Glutamatergic neuron (in vitro differentiated cells): ENCODE data around the gene WFIKKN2. TPM values are rescaled to one million over a fixed set of nuclear protein-coding genes. Genes with fewer than 3 reads are reported as not detected.

Experiments used
- DNase-seq: peaks from one replicate; pipeline ENCODE4 v3.0.0; 2022
- H3K27ac Mint-ChIP-seq: one replicate; pipeline ENCODE4 v1.8.0; 2020; ENCODE audit warnings: mild to moderate bottlenecking, mixed read lengths, inconsistent platforms; ENCODE audit not compliant: unreplicated experiment
- H3K27me3 Mint-ChIP-seq: one replicate; pipeline ENCODE4 v1.8.0; 2020; ENCODE audit warnings: mild to moderate bottlenecking, moderate library complexity, mixed read lengths, inconsistent platforms; ENCODE audit not compliant: unreplicated experiment
- H3K36me3 Mint-ChIP-seq: one replicate; pipeline ENCODE4 v1.8.0; 2020; ENCODE audit warnings: mild to moderate bottlenecking, mixed read lengths, inconsistent platforms; ENCODE audit not compliant: unreplicated experiment
- H3K4me1 Mint-ChIP-seq: one replicate; pipeline ENCODE4 v1.8.0; 2020; ENCODE audit warnings: mild to moderate bottlenecking, low read depth, mixed read lengths, inconsistent platforms; ENCODE audit not compliant: unreplicated experiment
- H3K4me3 Mint-ChIP-seq: one replicate; pipeline ENCODE4 v1.8.0; 2020; ENCODE audit warnings: mild to moderate bottlenecking, mixed read lengths, inconsistent platforms; ENCODE audit not compliant: unreplicated experiment
- H3K9me3 Mint-ChIP-seq: one replicate; pipeline ENCODE4 v1.8.0; 2020; ENCODE audit warnings: mild to moderate bottlenecking, moderate library complexity, mixed read lengths, inconsistent platforms; ENCODE audit not compliant: unreplicated experiment
- CTCF ChIP-seq: fragments of 200-600 bp; sonication (generic); IDR thresholded peaks from one replicate; pipeline ENCODE4 v1.5.0; 2021; ENCODE audit not compliant: partially characterized antibody, unreplicated experiment
- long read RNA-seq: library from polyadenylated mRNA; unstranded; transcript quantifications from one replicate; pipeline ENCODE4 v2.0.0, GENCODE V29; 2020; ENCODE audit not compliant: unreplicated experiment
- total RNA-seq: library from RNA; stranded (reverse); fragmentation: NEBNext Ultra II Directional; extraction: Animal tissue kit (Norgen Biotek cat#: 25700); gene quantifications from one replicate; pipeline ENCODE4 v1.2.1, GENCODE V29; 2021; ENCODE audit not compliant: unreplicated experiment

The WFIKKN2 gene
- total RNA-seq, result 3.5 TPM
- long read RNA-seq, partial matches to known transcripts, result 0 of 2 reads
- long read RNA-seq, other reads (novel, unspliced or antisense), result 0 of 2 reads

GRCh38 chr17:50835301-50836234 lies at the start of gene WFIKKN2:
TSS of gene WFIKKN2 (plus strand) at chr17:50835586. CDS start at chr17:50835938, 352 bp downstream.
- H3K27ac Mint-ChIP-seq, result peak within 1 kb of the TSS; percentile 93
- TF ChIP-seq CTCF, result no peak
- no peaks in the 10 kb centered on the region for H3K9me3 Mint-ChIP-seq
- no peak for DNase-seq
- peaks cover 10% of the 10 kb centered on the region for H3K27me3 Mint-ChIP-seq
- H3K4me1 Mint-ChIP-seq, result peaks cover 46% of the 10 kb centered on the region
- H3K36me3 Mint-ChIP-seq, result no peaks in the 10 kb centered on the region
- peak within 1 kb of the TSS; percentile 72 for H3K4me3 Mint-ChIP-seq

GRCh38 chr17:50785946-50786570 lies 49.3 kb upstream of the WFIKKN2 start:
- H3K4me1 Mint-ChIP-seq, result peaks cover 10% of the 10 kb centered on the region
- H3K36me3 Mint-ChIP-seq, result no peaks in the 10 kb centered on the region
- no peak for TF ChIP-seq CTCF
- peaks cover 3% of the 10 kb centered on the region for H3K9me3 Mint-ChIP-seq
- H3K27me3 Mint-ChIP-seq, result peaks cover 4% of the 10 kb centered on the region
- H3K27ac Mint-ChIP-seq, result no peak overlapping the region
- no peak for DNase-seq
- no peak overlapping the region for H3K4me3 Mint-ChIP-seq

- H3K9me3 Mint-ChIP-seq, result peaks cover 3% of the 10 kb centered on the region
- DNase-seq, result no peak
- no peak for TF ChIP-seq CTCF
- H3K27me3 Mint-ChIP-seq, result peaks cover 4% of the 10 kb centered on the region
- H3K4me1 Mint-ChIP-seq, result peaks cover 10% of the 10 kb centered on the region
- H3K36me3 Mint-ChIP-seq, result no peaks in the 10 kb centered on the region
- H3K4me3 Mint-ChIP-seq, result no peak overlapping the region
- H3K27ac Mint-ChIP-seq, result peak overlapping the region; percentile 17
Observed at GRCh38 chr17:50787106-50787505, 48.3 kb upstream of the WFIKKN2 start.

GRCh38 chr17:50790618-50791017 lies 44.8 kb upstream of the WFIKKN2 start:
- Mint-ChIP-seq H3K27ac (no peak overlapping the region), H3K27me3 (peaks cover 2% of the 10 kb centered on the region), H3K4me3 (no peak overlapping the region), H3K36me3 (no peaks in the 10 kb centered on the region), H3K4me1 (peaks cover 13% of the 10 kb centered on the region), H3K9me3 (peaks cover 3% of the 10 kb centered on the region)
- DNase-seq, result no peak
- no peak for TF ChIP-seq CTCF
